ENCODE results near the gene SSBP3.
"Not testable (repeated sequence)": the region's sequence is repeated elsewhere in the genome, so short reads cannot be mapped to it uniquely, and the experiment has no call there.

Gene SSBP3

DNA sequence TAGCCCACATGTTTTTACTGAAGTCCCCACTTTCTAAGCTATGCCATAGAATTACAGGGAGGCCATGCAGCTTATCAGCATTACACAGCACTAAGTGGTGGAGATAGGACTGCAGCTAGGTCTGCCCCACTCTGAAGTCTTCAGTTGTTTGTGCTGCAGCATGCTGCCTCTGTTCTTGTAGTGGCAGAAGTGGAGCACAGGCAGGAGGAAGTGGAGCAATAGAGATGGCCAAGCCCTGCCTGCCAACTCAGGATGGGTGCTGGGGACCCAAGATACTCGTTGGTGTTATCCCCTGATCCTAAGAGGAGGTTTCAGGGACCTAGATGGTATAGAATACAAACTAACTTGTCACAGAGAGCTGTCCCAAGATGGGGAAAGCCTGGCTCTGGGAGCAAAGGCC lies 193.3 kb downstream of the SSBP3 start:
- Histone ChIP-seq H3K79me2 (ENCODE audit: low read length) (no peaks in the 10 kb centered on the region), H3K27me3 (ENCODE audit: low read depth, low read length) (no peaks in the 10 kb centered on the region), H3K4me2 (ENCODE audit: low read length) (no peak overlapping the region), H2AFZ (ENCODE audit: low read depth, low read length) (no peak overlapping the region), H3K9ac (ENCODE audit: low read length) (no peak overlapping the region), H3K36me3 (replicated peaks; ENCODE audit: low read depth, low read length) (peaks cover 20% of the 10 kb centered on the region), H3K27ac (ENCODE audit: low read length) (no peak overlapping the region), H3K4me1 (ENCODE audit: low read length) (no peaks in the 10 kb centered on the region), H4K20me1 (ENCODE audit: insufficient read depth, low read length) (no peaks in the 10 kb centered on the region), H3K4me3 (ENCODE audit: low read length) (no peak overlapping the region), H3K9me3 (ENCODE audit: insufficient read depth, low read length) (no peaks in the 10 kb centered on the region)
- TF ChIP-seq CTCF (IDR thresholded peaks at IDR 0.05; ENCODE audit: low read depth, low read length) (no peak), EZH2phosphoT487 (IDR thresholded peaks at IDR 0.05; ENCODE audit: low read depth) (no peak)

DNA sequence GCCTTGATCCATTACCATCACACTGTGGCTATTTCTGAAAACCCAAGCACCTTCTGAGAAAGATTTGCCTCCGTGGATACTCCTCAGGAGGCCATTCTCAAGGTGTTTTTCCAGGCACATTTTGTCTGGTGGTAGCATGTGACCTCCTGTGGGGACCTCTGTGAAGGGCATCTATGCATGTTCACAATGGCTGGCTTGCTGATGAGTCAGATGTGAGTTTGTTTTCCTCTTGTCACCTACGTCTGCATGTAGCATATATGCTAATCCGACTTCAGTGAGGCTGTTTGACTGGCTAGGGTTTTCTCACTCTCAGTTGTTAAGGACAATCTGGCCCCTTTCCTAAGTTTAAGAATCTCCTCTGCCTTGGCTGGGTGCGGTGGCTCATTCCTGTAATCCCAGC lies 198.3 kb downstream of the SSBP3 start:
- not testable (repeated sequence) for H2AFZ ChIP-seq (ENCODE audit: low read depth, low read length); H3K9me3 ChIP-seq (ENCODE audit: insufficient read depth, low read length); H3K27ac ChIP-seq (ENCODE audit: low read length); H3K4me1 ChIP-seq (ENCODE audit: low read length); H3K9ac ChIP-seq (ENCODE audit: low read length); H3K27me3 ChIP-seq (ENCODE audit: low read depth, low read length); H3K4me2 ChIP-seq (ENCODE audit: low read length); H3K79me2 ChIP-seq (ENCODE audit: low read length); H3K4me3 ChIP-seq (ENCODE audit: low read length); H4K20me1 ChIP-seq (ENCODE audit: insufficient read depth, low read length)
- H3K36me3 ChIP-seq (replicated peaks; ENCODE audit: low read depth, low read length) = peaks cover 23% of the 10 kb centered on the region

DNA sequence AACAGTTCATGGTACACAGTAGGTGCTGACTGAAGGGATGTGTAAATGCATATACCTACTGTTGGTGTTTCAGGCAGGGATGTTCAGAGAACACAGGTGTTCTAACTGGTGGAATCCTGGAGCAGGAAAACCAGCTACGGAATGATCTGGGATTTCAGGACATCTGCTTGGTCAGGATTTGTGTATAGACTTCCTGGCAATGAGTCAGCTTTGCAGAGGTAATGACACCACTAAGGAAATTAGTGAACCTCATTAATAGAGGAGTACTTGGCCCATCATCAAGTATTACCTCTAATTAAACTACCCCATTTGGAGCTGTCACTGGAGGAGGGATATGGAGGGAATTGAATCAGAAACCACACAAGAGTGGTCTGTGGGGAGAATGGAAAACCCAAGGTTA lies 198.9 kb downstream of the SSBP3 start:
- TF ChIP-seq EZH2phosphoT487 (IDR thresholded peaks at IDR 0.05; ENCODE audit: low read depth) = no peak
- no peak for TF ChIP-seq CTCF (IDR thresholded peaks at IDR 0.05; ENCODE audit: low read depth, low read length)
- H2AFZ ChIP-seq (ENCODE audit: low read depth, low read length) = no peak overlapping the region
- no peaks in the 10 kb centered on the region for H3K9me3 ChIP-seq (ENCODE audit: insufficient read depth, low read length)
- H3K4me3 ChIP-seq (ENCODE audit: low read length) = no peak overlapping the region
- no peak overlapping the region for H3K9ac ChIP-seq (ENCODE audit: low read length)
- H3K79me2 ChIP-seq (ENCODE audit: low read length) = peaks cover 15% of the 10 kb centered on the region
- H3K27ac ChIP-seq (ENCODE audit: low read length) = no peak overlapping the region
- H4K20me1 ChIP-seq (ENCODE audit: insufficient read depth, low read length) = no peaks in the 10 kb centered on the region
- no peaks in the 10 kb centered on the region for H3K4me1 ChIP-seq (ENCODE audit: low read length)
- H3K36me3 ChIP-seq (replicated peaks; ENCODE audit: low read depth, low read length) = peaks cover 23% of the 10 kb centered on the region
- H3K4me2 ChIP-seq (ENCODE audit: low read length) = no peak overlapping the region
- H3K27me3 ChIP-seq (ENCODE audit: low read depth, low read length) = no peaks in the 10 kb centered on the region

GRCh38 chr1:54204199-54204598 lies 202.0 kb downstream of the SSBP3 start:
- peaks cover 10% of the 10 kb centered on the region for H3K4me1 ChIP-seq (ENCODE audit: low read length)
- no peak overlapping the region for H3K4me3 ChIP-seq (ENCODE audit: low read length)
- H3K27ac ChIP-seq (ENCODE audit: low read length) = no peak overlapping the region
- H3K4me2 ChIP-seq (ENCODE audit: low read length) = no peak overlapping the region
- H3K79me2 ChIP-seq (ENCODE audit: low read length) = peaks cover 45% of the 10 kb centered on the region
- TF ChIP-seq EZH2phosphoT487 (IDR thresholded peaks at IDR 0.05; ENCODE audit: low read depth) (no peak), CTCF (IDR thresholded peaks at IDR 0.05; ENCODE audit: low read depth, low read length) (no peak)
- peaks cover 16% of the 10 kb centered on the region for H3K36me3 ChIP-seq (replicated peaks; ENCODE audit: low read depth, low read length)
- H3K27me3 ChIP-seq (ENCODE audit: low read depth, low read length) = no peaks in the 10 kb centered on the region
- no peaks in the 10 kb centered on the region for H3K9me3 ChIP-seq (ENCODE audit: insufficient read depth, low read length)
- no peaks in the 10 kb centered on the region for H4K20me1 ChIP-seq (ENCODE audit: insufficient read depth, low read length)
- H3K9ac ChIP-seq (ENCODE audit: low read length) = no peak overlapping the region
- no peak overlapping the region for H2AFZ ChIP-seq (ENCODE audit: low read depth, low read length)

DNA sequence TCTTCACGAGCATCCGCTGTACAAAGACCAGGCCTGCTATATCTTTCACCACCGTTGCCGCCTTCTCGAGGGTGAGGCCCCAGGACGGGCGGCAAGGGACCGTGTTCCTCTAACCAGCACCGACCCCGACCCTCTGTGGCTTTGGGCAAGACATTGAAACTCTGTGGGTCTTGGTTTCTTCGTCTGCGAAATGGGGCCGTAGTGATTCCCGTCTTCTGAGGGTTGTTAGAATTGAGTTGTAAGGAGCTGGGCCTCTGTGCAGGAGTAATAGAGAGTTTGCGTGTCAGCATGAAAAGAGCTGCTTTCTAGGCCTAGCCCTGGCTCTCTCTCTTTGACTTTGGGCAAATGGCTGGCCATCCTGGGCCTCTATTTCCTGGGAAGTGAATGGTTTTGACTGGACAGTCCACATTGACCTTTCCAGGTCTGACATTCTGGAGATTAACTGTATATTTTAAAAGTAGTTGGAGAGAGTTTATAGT lies 205.6 kb downstream of the SSBP3 start:
- TF ChIP-seq EZH2phosphoT487 (IDR thresholded peaks at IDR 0.05; ENCODE audit: low read depth) = no peak
- TF ChIP-seq CTCF (IDR thresholded peaks at IDR 0.05; ENCODE audit: low read depth, low read length) = no peak
- Histone ChIP-seq H3K4me2 (ENCODE audit: low read length) (peak overlapping the region; percentile 91), H3K4me3 (ENCODE audit: low read length) (peak overlapping the region; percentile 98), H3K79me2 (ENCODE audit: low read length) (peaks cover 50% of the 10 kb centered on the region), H3K9ac (ENCODE audit: low read length) (peak overlapping the region; percentile 93), H3K27ac (ENCODE audit: low read length) (peak overlapping the region; percentile 28; the same call in 1 of the 2 replicates), H3K4me1 (ENCODE audit: low read length) (peaks cover 15% of the 10 kb centered on the region), H3K36me3 (replicated peaks; ENCODE audit: low read depth, low read length) (peaks cover 7% of the 10 kb centered on the region), H4K20me1 (ENCODE audit: insufficient read depth, low read length) (no peaks in the 10 kb centered on the region), H3K27me3 (ENCODE audit: low read depth, low read length) (no peaks in the 10 kb centered on the region), H3K9me3 (ENCODE audit: insufficient read depth, low read length) (no peaks in the 10 kb centered on the region), H2AFZ (ENCODE audit: low read depth, low read length) (peak overlapping the region; percentile 51; the same call in 1 of the 2 replicates)
